KMS-11 (cell line): Measurements from ENCODE around the gene SNAPC1.

ENCODE experiments used
- H2AFZ ChIP-seq: fragments of 200-600 bp; sonication (generic); 2 replicates; pipeline ENCODE4 v1.6.1; 2016; ENCODE audit warnings: antibody characterized with exemption, mixed run types, low read depth
- H3K27ac ChIP-seq: fragments of 200-600 bp; sonication (generic); 2 replicates; pipeline ENCODE4 v1.6.1; 2016; ENCODE audit warnings: mild to moderate bottlenecking, mixed run types
- H3K27me3 ChIP-seq: fragments of 200-600 bp; sonication (generic); 2 replicates; pipeline ENCODE4 v1.6.1; 2017; ENCODE audit warnings: mild to moderate bottlenecking, low read depth, mixed run types, moderate library complexity; ENCODE audit not compliant: insufficient read depth
- H3K36me3 ChIP-seq: fragments of 200-600 bp; sonication (generic); 2 replicates; pipeline ENCODE4 v1.6.1; 2017; ENCODE audit warnings: mild to moderate bottlenecking, mixed run types; ENCODE audit not compliant: insufficient read depth
- H3K4me1 ChIP-seq: fragments of 200-600 bp; sonication (generic); 2 replicates; pipeline ENCODE4 v1.6.1; 2016; ENCODE audit warnings: mild to moderate bottlenecking, low read depth, mixed run types; ENCODE audit not compliant: poor library complexity, severe bottlenecking
- H3K4me2 ChIP-seq: fragments of 200-600 bp; sonication (generic); 2 replicates; pipeline ENCODE4 v1.7.0; 2016; ENCODE audit warnings: mild to moderate bottlenecking, mixed run types
- H3K4me3 ChIP-seq: fragments of 200-600 bp; sonication (generic); IDR thresholded peaks from 2 replicates; pipeline ENCODE4 v1.6.1; 2017; ENCODE audit warnings: low read depth, low read length, mixed read lengths; ENCODE audit not compliant: insufficient read depth
- H3K79me2 ChIP-seq: fragments of 200-600 bp; sonication (generic); 2 replicates; pipeline ENCODE4 v1.6.1; 2016; ENCODE audit warnings: low read depth, mixed run types; ENCODE audit not compliant: insufficient read depth
- H3K9ac ChIP-seq: fragments of 200-600 bp; sonication (generic); 2 replicates; pipeline ENCODE4 v1.6.1; 2016; ENCODE audit warnings: mild to moderate bottlenecking, mixed run types
- H4K20me1 ChIP-seq: fragments of 200-600 bp; sonication (generic); 2 replicates; pipeline ENCODE4 v1.6.1; 2016; ENCODE audit warnings: mild to moderate bottlenecking, mixed run types; ENCODE audit not compliant: insufficient read depth
- TF ChIP-seq, protein P1 (sequence below): fragments of 200-600 bp; sonication (generic); conservative IDR thresholded peaks from 2 replicates; pipeline ENCODE4 v1.6.1; 2017; ENCODE audit warnings: low read depth, mild to moderate bottlenecking, antibody characterized with exemption, low read length, moderate library complexity, mixed read lengths

The SNAPC1 gene

DNA sequence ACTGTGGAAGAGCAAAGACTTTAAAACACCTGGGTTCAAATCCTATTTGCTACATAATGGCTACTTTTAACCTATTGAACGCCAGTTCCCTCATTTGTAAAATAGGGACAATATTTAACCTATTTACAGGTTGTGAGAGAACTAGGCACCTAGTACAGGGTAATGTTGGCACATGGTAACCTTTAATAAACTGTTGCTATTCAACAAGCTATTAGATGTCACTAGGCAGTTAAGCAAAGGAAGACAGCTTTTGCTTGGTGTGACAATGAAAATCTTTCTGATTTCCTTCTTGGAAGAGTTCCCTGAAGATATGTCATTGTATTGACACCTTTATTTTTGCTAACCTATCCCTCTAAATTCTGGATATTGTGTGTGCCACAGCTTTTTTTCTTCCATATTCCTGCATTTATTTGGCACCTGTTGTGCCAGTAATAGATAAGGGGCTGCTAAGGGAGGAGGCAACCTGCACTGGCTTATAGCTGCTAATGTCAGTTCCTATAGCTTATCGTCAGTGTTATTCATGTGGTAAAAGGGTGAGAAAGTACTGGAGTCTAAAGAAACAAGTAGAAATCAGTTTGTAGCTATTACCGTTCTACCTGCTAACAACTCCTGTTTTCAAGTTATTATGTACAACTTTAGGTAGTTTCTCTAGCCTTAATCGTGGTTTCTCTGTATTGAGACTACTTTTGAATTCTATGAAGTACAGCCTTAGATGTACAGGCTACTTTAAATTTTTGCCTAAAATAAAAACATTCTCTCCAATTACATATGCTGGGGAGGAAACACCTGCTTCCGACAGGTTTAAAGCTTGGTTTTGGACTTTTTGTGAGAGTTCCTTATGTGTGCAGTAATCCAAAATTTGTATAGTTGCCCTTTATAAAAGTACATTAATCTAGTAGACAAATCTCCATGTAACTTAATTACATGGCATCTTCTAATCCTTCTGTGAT is 42.6 kb upstream of the SNAPC1 start:
- no peaks in the 10 kb centered on the region for H4K20me1 ChIP-seq
- TF ChIP-seq, protein P1, sequence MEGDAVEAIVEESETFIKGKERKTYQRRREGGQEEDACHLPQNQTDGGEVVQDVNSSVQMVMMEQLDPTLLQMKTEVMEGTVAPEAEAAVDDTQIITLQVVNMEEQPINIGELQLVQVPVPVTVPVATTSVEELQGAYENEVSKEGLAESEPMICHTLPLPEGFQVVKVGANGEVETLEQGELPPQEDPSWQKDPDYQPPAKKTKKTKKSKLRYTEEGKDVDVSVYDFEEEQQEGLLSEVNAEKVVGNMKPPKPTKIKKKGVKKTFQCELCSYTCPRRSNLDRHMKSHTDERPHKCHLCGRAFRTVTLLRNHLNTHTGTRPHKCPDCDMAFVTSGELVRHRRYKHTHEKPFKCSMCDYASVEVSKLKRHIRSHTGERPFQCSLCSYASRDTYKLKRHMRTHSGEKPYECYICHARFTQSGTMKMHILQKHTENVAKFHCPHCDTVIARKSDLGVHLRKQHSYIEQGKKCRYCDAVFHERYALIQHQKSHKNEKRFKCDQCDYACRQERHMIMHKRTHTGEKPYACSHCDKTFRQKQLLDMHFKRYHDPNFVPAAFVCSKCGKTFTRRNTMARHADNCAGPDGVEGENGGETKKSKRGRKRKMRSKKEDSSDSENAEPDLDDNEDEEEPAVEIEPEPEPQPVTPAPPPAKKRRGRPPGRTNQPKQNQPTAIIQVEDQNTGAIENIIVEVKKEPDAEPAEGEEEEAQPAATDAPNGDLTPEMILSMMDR, result no peak
- H3K79me2 ChIP-seq, result peaks cover 42% of the 10 kb centered on the region; the same call in 1 of the 2 replicates
- no peak overlapping the region for H2AFZ ChIP-seq
- H3K36me3 ChIP-seq, result no peaks in the 10 kb centered on the region
- H3K9ac ChIP-seq, result no peak overlapping the region
- H3K4me1 ChIP-seq, result no peaks in the 10 kb centered on the region
- no peak overlapping the region for H3K4me2 ChIP-seq
- H3K27ac ChIP-seq, result no peak overlapping the region
- no peaks in the 10 kb centered on the region for H3K27me3 ChIP-seq
- H3K4me3 ChIP-seq, result no peak overlapping the region

DNA sequence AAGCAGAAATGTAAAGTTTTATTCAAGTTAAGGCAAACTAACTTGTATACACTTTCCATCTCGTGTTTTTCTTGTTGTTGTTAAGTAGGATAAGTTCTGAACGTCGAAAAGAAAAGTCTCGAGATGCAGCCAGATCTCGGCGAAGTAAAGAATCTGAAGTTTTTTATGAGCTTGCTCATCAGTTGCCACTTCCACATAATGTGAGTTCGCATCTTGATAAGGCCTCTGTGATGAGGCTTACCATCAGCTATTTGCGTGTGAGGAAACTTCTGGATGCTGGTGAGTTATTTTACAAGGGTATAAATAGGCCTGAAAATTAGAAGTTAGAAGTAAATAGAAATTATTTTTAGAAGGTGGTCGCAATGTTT is 41.9 kb upstream of the SNAPC1 start:
- H3K36me3 ChIP-seq, result no peaks in the 10 kb centered on the region
- no peak overlapping the region for H3K4me3 ChIP-seq
- H4K20me1 ChIP-seq, result no peaks in the 10 kb centered on the region
- no peaks in the 10 kb centered on the region for H3K27me3 ChIP-seq
- no peak overlapping the region for H3K4me2 ChIP-seq
- H2AFZ ChIP-seq, result no peak overlapping the region
- peaks cover 38% of the 10 kb centered on the region; the same call in 1 of the 2 replicates for H3K79me2 ChIP-seq
- TF ChIP-seq, protein P1, result no peak
- H3K27ac ChIP-seq, result no peak overlapping the region
- H3K9ac ChIP-seq, result no peak overlapping the region
- no peaks in the 10 kb centered on the region for H3K4me1 ChIP-seq

DNA sequence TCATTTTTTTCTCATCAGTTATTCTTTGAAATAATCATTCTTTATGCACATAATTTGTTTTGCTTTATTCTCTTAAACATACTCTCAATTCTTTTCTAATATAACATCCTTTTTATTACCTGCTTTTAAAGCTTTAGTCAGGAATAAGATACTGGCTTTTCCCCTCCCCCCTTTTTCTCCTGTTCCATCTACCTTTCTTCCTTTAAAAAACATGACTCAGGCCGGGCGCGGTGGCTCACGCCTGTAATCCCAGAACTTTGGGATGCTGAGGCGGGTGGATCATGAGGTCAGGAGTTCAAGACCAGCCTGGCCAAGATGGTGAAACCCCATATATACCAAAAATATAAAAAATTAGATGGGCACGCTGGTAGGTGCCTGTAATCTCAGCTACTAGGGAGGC is 41.5 kb upstream of the SNAPC1 start:
- TF ChIP-seq, protein P1, result no peak
- no peak overlapping the region for H3K4me2 ChIP-seq
- no peaks in the 10 kb centered on the region for H3K4me1 ChIP-seq
- no peaks in the 10 kb centered on the region for H3K27me3 ChIP-seq
- H3K4me3 ChIP-seq, result no peak overlapping the region
- H2AFZ ChIP-seq, result no peak overlapping the region
- H4K20me1 ChIP-seq, result no peaks in the 10 kb centered on the region
- H3K27ac ChIP-seq, result no peak overlapping the region
- H3K79me2 ChIP-seq, result peaks cover 33% of the 10 kb centered on the region; the same call in 1 of the 2 replicates
- no peak overlapping the region for H3K9ac ChIP-seq
- H3K36me3 ChIP-seq, result no peaks in the 10 kb centered on the region

DNA sequence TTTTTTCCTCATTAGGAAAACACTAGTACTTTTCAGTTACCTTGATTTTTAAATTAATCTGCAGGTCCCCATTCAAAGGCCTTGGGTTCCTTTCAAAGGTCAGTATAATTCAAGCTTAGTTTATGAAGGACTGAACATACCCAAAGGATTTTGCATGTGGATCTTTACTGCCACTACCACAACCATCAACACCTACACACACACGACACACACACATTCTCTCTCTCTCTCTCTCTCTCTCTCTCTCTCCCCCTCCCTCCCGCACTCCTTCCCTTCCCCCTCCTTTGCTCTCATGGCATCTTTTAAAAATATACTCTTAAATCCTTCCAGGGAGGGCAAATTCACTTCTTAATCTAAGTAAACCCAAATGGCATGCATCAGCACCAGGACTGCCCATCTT is 38.1 kb upstream of the SNAPC1 start:
- Histone ChIP-seq H3K4me1 (no peaks in the 10 kb centered on the region), H3K27ac (no peak overlapping the region), H3K79me2 (peaks cover 8% of the 10 kb centered on the region; the same call in 1 of the 2 replicates), H4K20me1 (no peaks in the 10 kb centered on the region), H3K27me3 (no peaks in the 10 kb centered on the region), H3K36me3 (no peaks in the 10 kb centered on the region), H3K4me2 (no peak overlapping the region), H3K4me3 (no peak overlapping the region), H2AFZ (no peak overlapping the region), H3K9ac (no peak overlapping the region)
- TF ChIP-seq, protein P1, result no peak
